PC-9 (cell line): Measurements from ENCODE around the gene GABRG3.

Source experiments
- CTCF ChIP-seq: fragments of 200-600 bp; sonication (generic); conservative IDR thresholded peaks from 2 replicates; pipeline ENCODE4 v1.6.1; 2017; ENCODE audit warnings: mixed run types, antibody characterized with exemption, mild to moderate bottlenecking, moderate library complexity
- EZH2 ChIP-seq: fragments of 200-600 bp; sonication (generic); IDR thresholded peaks from 2 replicates; pipeline ENCODE4 v1.8.0; 2017; ENCODE audit warnings: antibody characterized with exemption, low read depth

- TF ChIP-seq CTCF (no peak), EZH2 (no peak)
Observed at GRCh38 chr15:27250223-27250622, 279.2 kb downstream of the GABRG3 start.
